HCT116 (cell line): Measurements from ENCODE around the gene ARFGEF3.

Experiments
- CBX3 ChIP-seq: IDR thresholded peaks from 2 replicates; pipeline ENCODE4 v1.6.1; 2012; ENCODE audit warnings: low read depth
- POLR2A ChIP-seq: IDR thresholded peaks from 2 replicates; pipeline ENCODE4 v1.7.0; 2011; ENCODE audit warnings: borderline replicate concordance; ENCODE audit not compliant: insufficient read depth, insufficient read length; ENCODE audit errors: extremely low read depth
- RAD21 ChIP-seq: IDR thresholded peaks from 2 replicates; pipeline ENCODE4 v1.6.1; 2012; ENCODE audit warnings: low read depth, mild to moderate bottlenecking
- SIN3A ChIP-seq: IDR thresholded peaks from 2 replicates; pipeline ENCODE4 v1.6.1; 2012; ENCODE audit warnings: low read depth
- YY1 ChIP-seq: IDR thresholded peaks from 2 replicates; pipeline ENCODE4 v1.6.1; 2011; ENCODE audit warnings: low read length, low read depth, moderate library complexity, mild to moderate bottlenecking; ENCODE audit not compliant: insufficient replicate concordance; ENCODE audit errors: extremely low read depth
- TF ChIP-seq, protein P1 (sequence below): IDR thresholded peaks from 2 replicates; pipeline ENCODE4 v1.6.1; 2012; ENCODE audit warnings: low read depth
- TF ChIP-seq, protein P2 (sequence below), 3 experiments: fragments of 200-600 bp in 1 of 3; sonication (generic) in 1 of 3; IDR thresholded peaks in 2 of 3; conservative IDR thresholded peaks in 1 of 3; 2 replicates each; pipeline ENCODE4 v1.5.1; 2012 to 2017; ENCODE audit warnings: low read depth in 2 of 3, low read length in 2 of 3, antibody characterized with exemption in 1 of 3, borderline replicate concordance in 1 of 3, control low read depth in 1 of 3, mild to moderate bottlenecking in 1 of 3, mixed read lengths in 1 of 3, mixed run types in 1 of 3, moderate library complexity in 1 of 3; ENCODE audit not compliant: insufficient read depth in 1 of 3

DNA sequence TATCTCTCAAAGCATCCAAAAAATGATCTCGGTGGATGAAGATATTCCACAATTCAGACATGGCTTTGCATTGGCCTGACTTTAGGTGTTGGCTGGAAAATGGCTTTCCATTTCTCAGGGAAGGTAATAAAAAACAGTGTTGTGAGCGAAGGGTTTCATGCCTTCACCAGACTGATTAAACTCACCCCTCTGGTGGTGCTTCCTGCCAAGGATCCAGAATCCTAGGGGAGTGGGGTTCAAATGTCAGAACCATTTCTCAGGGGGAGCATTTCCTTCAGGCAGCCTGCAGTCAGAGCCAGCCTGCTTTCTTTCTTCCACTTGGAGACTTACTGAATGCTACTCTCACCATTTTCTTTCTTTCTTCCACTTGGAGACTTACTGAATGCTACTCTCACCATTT lies 170.2 kb downstream of the ARFGEF3 start:
- TF ChIP-seq, protein P1, sequence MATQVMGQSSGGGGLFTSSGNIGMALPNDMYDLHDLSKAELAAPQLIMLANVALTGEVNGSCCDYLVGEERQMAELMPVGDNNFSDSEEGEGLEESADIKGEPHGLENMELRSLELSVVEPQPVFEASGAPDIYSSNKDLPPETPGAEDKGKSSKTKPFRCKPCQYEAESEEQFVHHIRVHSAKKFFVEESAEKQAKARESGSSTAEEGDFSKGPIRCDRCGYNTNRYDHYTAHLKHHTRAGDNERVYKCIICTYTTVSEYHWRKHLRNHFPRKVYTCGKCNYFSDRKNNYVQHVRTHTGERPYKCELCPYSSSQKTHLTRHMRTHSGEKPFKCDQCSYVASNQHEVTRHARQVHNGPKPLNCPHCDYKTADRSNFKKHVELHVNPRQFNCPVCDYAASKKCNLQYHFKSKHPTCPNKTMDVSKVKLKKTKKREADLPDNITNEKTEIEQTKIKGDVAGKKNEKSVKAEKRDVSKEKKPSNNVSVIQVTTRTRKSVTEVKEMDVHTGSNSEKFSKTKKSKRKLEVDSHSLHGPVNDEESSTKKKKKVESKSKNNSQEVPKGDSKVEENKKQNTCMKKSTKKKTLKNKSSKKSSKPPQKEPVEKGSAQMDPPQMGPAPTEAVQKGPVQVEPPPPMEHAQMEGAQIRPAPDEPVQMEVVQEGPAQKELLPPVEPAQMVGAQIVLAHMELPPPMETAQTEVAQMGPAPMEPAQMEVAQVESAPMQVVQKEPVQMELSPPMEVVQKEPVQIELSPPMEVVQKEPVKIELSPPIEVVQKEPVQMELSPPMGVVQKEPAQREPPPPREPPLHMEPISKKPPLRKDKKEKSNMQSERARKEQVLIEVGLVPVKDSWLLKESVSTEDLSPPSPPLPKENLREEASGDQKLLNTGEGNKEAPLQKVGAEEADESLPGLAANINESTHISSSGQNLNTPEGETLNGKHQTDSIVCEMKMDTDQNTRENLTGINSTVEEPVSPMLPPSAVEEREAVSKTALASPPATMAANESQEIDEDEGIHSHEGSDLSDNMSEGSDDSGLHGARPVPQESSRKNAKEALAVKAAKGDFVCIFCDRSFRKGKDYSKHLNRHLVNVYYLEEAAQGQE = no peak
- TF ChIP-seq CBX3 (no peak), POLR2A (no peak), RAD21 (no peak), YY1 (no peak), SIN3A (no peak)
- TF ChIP-seq, protein P2, sequence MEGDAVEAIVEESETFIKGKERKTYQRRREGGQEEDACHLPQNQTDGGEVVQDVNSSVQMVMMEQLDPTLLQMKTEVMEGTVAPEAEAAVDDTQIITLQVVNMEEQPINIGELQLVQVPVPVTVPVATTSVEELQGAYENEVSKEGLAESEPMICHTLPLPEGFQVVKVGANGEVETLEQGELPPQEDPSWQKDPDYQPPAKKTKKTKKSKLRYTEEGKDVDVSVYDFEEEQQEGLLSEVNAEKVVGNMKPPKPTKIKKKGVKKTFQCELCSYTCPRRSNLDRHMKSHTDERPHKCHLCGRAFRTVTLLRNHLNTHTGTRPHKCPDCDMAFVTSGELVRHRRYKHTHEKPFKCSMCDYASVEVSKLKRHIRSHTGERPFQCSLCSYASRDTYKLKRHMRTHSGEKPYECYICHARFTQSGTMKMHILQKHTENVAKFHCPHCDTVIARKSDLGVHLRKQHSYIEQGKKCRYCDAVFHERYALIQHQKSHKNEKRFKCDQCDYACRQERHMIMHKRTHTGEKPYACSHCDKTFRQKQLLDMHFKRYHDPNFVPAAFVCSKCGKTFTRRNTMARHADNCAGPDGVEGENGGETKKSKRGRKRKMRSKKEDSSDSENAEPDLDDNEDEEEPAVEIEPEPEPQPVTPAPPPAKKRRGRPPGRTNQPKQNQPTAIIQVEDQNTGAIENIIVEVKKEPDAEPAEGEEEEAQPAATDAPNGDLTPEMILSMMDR (IDR thresholded peaks at IDR 0.05 in 2 of 3, conservative IDR thresholded peaks at IDR 0.05 in 1 of 3; ENCODE audit: borderline replicate concordance in 1 of 3, insufficient read depth in 1 of 3, low read depth in 2 of 3, low read length in 2 of 3) = no peak
